Trophoblast cell (in vitro differentiated cells and primary cell): Measurements from ENCODE around the gene SERPINE2.

ENCODE experiments used
- DNase-seq, 2 donors: peaks; one replicate each; pipeline ENCODE4 v3.0.0-alpha.2; 2016
- H2AFZ ChIP-seq: 2 replicates; pipeline ENCODE4 v1.6.1; 2013; ENCODE audit warnings: low read length, moderate library complexity, mild to moderate bottlenecking; ENCODE audit not compliant: insufficient read depth, poor library complexity
- H2AK5ac ChIP-seq: 2 replicates; pipeline ENCODE4 v1.6.1; 2013; ENCODE audit warnings: mild to moderate bottlenecking, low read length
- H2BK120ac ChIP-seq: 2 replicates; pipeline ENCODE4 v1.6.1; 2013; ENCODE audit warnings: low read length, mild to moderate bottlenecking, moderate library complexity; ENCODE audit not compliant: insufficient read depth, poor library complexity
- H2BK12ac ChIP-seq: 2 replicates; pipeline ENCODE4 v1.6.1; 2013; ENCODE audit warnings: mild to moderate bottlenecking, low read length, moderate library complexity
- H2BK5ac ChIP-seq: 2 replicates; pipeline ENCODE4 v1.6.1; 2013; ENCODE audit warnings: low read length, low read depth, moderate library complexity, mild to moderate bottlenecking; ENCODE audit not compliant: poor library complexity
- H3K14ac ChIP-seq: 2 replicates; pipeline ENCODE4 v1.6.1; 2013; ENCODE audit warnings: mild to moderate bottlenecking, low read length
- H3K18ac ChIP-seq: 2 replicates; pipeline ENCODE4 v1.6.1; 2013; ENCODE audit warnings: mild to moderate bottlenecking, low read length
- H3K23ac ChIP-seq: 2 replicates; pipeline ENCODE4 v1.6.1; 2013; ENCODE audit warnings: low read length
- H3K27ac ChIP-seq: 2 replicates; pipeline ENCODE4 v1.5.1; 2013; ENCODE audit warnings: low read depth, mild to moderate bottlenecking, inconsistent platforms, low read length, moderate library complexity
- H3K27me3 ChIP-seq: 2 replicates; pipeline ENCODE4 v1.6.1; 2013; ENCODE audit warnings: inconsistent platforms, mild to moderate bottlenecking, low read length, moderate library complexity; ENCODE audit not compliant: insufficient read depth
- H3K36me3 ChIP-seq, 2 experiments: 1 replicate in 1 of 2; 2 replicates in 1 of 2; pipeline ENCODE4 v1.6.1; 2013; ENCODE audit warnings: low read length in 2 of 2, mild to moderate bottlenecking in 2 of 2, moderate library complexity in 1 of 2; ENCODE audit not compliant: insufficient read depth in 2 of 2, control insufficient read depth in 1 of 2
- H3K4ac ChIP-seq: 2 replicates; pipeline ENCODE4 v1.6.1; 2013; ENCODE audit warnings: low read depth, mild to moderate bottlenecking, low read length, moderate library complexity
- H3K4me1 ChIP-seq, 2 experiments: 1 replicate in 1 of 2; 2 replicates in 1 of 2; pipeline ENCODE4 v1.6.1; 2013; ENCODE audit warnings: low read length in 2 of 2, mild to moderate bottlenecking in 2 of 2, moderate library complexity in 1 of 2; ENCODE audit not compliant: insufficient read depth in 2 of 2, control insufficient read depth in 1 of 2
- H3K4me2 ChIP-seq: 2 replicates; pipeline ENCODE4 v1.6.1; 2013; ENCODE audit warnings: inconsistent platforms, mild to moderate bottlenecking, low read length, moderate library complexity
- H3K4me3 ChIP-seq: 2 replicates; pipeline ENCODE4 v1.5.1; 2013; ENCODE audit warnings: mild to moderate bottlenecking, low read depth, low read length, inconsistent platforms
- H3K79me1 ChIP-seq: one replicate; pipeline ENCODE4 v1.6.1; 2013; ENCODE audit warnings: low read length
- H3K79me2 ChIP-seq: 2 replicates; pipeline ENCODE4 v1.6.1; 2013; ENCODE audit warnings: low read length, mild to moderate bottlenecking; ENCODE audit not compliant: control insufficient read depth, insufficient read depth, poor library complexity
- H3K9ac ChIP-seq: 2 replicates; pipeline ENCODE4 v1.6.1; 2013; ENCODE audit warnings: mild to moderate bottlenecking, low read length
- H3K9me3 ChIP-seq: 2 replicates; pipeline ENCODE4 v1.6.1; 2013; ENCODE audit warnings: low read depth, mild to moderate bottlenecking, control low read depth, inconsistent platforms, low read length; ENCODE audit not compliant: insufficient read depth
- H4K12ac ChIP-seq: 2 replicates; pipeline ENCODE4 v1.6.1; 2013; ENCODE audit warnings: low read depth, mild to moderate bottlenecking, low read length, moderate library complexity
- H4K8ac ChIP-seq: 2 replicates; pipeline ENCODE4 v1.6.1; 2013; ENCODE audit warnings: low read depth, mild to moderate bottlenecking, low read length, moderate library complexity
- H4K91ac ChIP-seq: one replicate; pipeline ENCODE4 v1.6.1; 2013; ENCODE audit warnings: low read depth, mild to moderate bottlenecking, low read length, moderate library complexity
- WGBS: extraction: QIAGEN DNeasy Blood & Tissue Kit; methylation state at CpG from one replicate; pipeline ENCODE4 v1.1.7; 2013; ENCODE audit warnings: missing lambda C conversion rate; ENCODE audit not compliant: insufficient read length, insufficient coverage; ENCODE audit errors: extremely low coverage; 5-methylcytosine and 5-hydroxymethylcytosine counted together

SERPINE2 gene

DNA sequence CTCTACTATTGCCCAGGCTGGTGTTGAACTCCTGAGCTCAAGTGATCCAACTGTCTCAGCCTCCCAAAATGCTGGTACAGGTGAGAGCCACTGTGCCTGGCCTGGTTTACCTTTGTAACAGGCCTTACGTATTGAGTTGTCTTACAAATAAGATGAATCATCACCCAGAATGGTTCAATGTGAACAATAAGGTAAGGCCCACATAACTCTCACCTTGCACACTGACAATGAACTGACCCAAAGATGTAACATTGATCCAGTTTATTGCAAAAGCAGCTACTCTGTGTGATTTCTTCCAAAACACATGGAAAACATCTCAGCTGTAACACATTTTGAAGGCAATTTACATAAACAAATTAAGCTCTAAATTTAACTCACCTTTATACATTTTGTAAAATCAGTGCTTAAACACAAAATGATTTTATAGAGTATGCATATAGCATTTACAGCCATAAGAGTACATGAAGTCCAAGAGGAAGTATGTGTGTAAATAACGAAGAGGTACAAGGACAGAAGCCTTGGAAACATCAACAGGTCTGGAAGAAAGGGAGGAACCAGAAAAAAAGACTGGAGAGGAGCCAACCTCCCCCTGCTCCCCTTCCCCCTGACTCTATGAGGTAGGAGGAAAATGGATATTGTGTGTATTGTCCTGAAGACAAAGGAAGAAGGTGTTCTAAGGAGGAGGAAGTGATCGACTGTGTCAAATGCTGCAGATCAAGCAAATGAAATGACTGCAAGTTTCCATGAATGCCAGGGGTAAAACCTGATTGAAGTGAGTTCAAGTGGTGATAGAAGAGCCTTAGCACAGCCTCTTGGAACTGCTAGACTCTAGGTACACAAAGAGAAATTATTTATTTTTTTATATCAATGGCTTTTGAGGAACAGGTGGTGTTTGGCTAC is 88.4 kb downstream of the SERPINE2 start:
- Histone ChIP-seq H3K4me3 (no peak overlapping the region), H3K27ac (no peak overlapping the region), H3K79me1 (no peaks in the 10 kb centered on the region)

DNA sequence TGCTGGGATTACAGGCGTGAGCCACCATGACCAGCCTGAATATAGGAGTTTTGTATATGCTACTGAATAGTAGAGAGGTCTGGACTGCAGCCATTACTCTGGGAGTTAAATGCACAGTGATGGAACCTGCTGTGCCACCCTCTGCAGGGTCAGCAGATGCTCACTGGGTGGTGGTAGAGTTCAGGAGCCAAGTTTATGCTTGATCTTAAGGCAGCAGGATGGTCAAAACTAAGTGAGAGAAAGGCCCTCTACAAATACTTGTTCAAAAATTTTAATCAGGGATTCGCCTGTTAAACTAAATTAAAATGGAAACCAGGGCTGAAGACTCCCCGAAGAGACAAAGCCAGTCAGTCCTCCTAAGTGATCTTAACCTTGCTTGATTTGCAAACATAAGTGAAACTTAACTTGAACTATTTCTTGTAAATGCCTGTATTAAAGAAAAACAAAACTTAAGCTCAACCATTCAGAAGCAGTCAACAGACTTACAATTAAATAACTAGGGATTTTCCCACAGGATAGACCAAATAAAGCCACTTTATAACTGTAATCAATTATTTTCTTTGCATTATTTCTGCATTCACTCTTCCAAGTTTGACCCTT is 89.7 kb downstream of the SERPINE2 start:
- H3K23ac ChIP-seq = no peak overlapping the region
- no peak overlapping the region for H2AFZ ChIP-seq
- H3K9me3 ChIP-seq = no peaks in the 10 kb centered on the region
- H3K14ac ChIP-seq = no peak overlapping the region
- H3K36me3 ChIP-seq = no peaks in the 10 kb centered on the region
- H3K4me1 ChIP-seq = no peaks in the 10 kb centered on the region
- H2BK12ac ChIP-seq = no peak overlapping the region
- H2BK5ac ChIP-seq = no peak overlapping the region
- no peak overlapping the region for H4K12ac ChIP-seq
- H2BK120ac ChIP-seq = no peak overlapping the region
- no peak overlapping the region for H3K18ac ChIP-seq
- peaks cover 8% of the 10 kb centered on the region for H3K79me1 ChIP-seq
- no peak overlapping the region for H3K27ac ChIP-seq
- H3K4me2 ChIP-seq = no peak overlapping the region
- no peak overlapping the region for H4K91ac ChIP-seq
- WGBS = no CpG with 5 or more reads among the region's 3 CpGs
- H3K4me3 ChIP-seq = no peak overlapping the region
- no peak overlapping the region for H4K8ac ChIP-seq
- H3K79me2 ChIP-seq = peaks cover 8% of the 10 kb centered on the region
- H3K9ac ChIP-seq = no peak overlapping the region
- H2AK5ac ChIP-seq = no peak overlapping the region
- H3K4ac ChIP-seq = no peak overlapping the region
- no peaks in the 10 kb centered on the region for H3K27me3 ChIP-seq
- no peak for DNase-seq

More for the DNA sequence above, 88.4 kb downstream of the SERPINE2 start:
- Histone ChIP-seq H2BK12ac (no peak overlapping the region), H2BK5ac (no peak overlapping the region), H3K36me3 (no peaks in the 10 kb centered on the region), H3K23ac (no peak overlapping the region), H3K14ac (no peak overlapping the region), H4K8ac (no peak overlapping the region), H3K4ac (no peak overlapping the region), H3K18ac (no peak overlapping the region), H2AK5ac (no peak overlapping the region), H4K91ac (no peak overlapping the region), H4K12ac (no peak overlapping the region), H2BK120ac (no peak overlapping the region), H3K27me3 (no peaks in the 10 kb centered on the region), H3K9ac (no peak overlapping the region), H2AFZ (no peak overlapping the region), H3K4me2 (no peak overlapping the region), H3K4me1 (no peaks in the 10 kb centered on the region), H3K79me2 (no peaks in the 10 kb centered on the region), H3K9me3 (no peaks in the 10 kb centered on the region)
- no peak for DNase-seq
- no CpG with 5 or more reads among the region's 3 CpGs for WGBS

DNA sequence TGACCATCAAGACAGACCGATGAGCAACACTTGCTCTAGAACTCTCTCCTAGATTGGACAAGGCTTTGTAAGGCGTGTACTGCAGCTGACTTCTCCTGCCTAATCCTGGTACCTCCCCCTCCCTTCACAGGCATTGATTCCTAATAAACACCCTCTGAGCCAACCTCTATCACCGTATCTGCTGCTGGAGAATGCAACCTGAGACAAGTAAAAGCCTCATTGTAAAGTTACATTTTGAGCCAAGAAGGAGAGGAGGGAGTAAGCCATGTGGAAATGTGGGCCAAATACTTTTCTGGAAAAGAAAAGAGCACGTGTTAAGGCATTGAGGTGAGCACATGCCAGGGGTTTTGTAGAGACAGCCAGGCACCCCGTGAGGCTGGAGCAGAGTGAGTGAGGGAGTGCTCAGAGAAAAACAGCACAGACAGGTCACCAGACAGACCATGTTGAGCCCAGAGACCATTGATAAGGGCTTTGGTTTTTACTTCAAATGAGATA is 91.3 kb downstream of the SERPINE2 start:
- Histone ChIP-seq H2BK120ac (no peak overlapping the region), H4K91ac (no peak overlapping the region), H2AK5ac (no peak overlapping the region), H4K12ac (no peak overlapping the region), H3K18ac (no peak overlapping the region), H4K8ac (no peak overlapping the region), H3K27ac (no peak overlapping the region), H3K4me1 (no peaks in the 10 kb centered on the region), H3K36me3 (no peaks in the 10 kb centered on the region), H3K79me1 (peaks cover 10% of the 10 kb centered on the region), H2BK5ac (no peak overlapping the region), H3K23ac (no peak overlapping the region), H3K4me3 (no peak overlapping the region), H3K14ac (no peak overlapping the region), H3K4me2 (no peak overlapping the region), H2BK12ac (no peak overlapping the region), H3K9ac (no peak overlapping the region), H3K27me3 (no peaks in the 10 kb centered on the region), H3K9me3 (no peaks in the 10 kb centered on the region), H3K79me2 (peaks cover 11% of the 10 kb centered on the region), H3K4ac (no peak overlapping the region), H2AFZ (no peak overlapping the region)
- no peak for DNase-seq
- no CpG with 5 or more reads among the region's 5 CpGs for WGBS

DNA sequence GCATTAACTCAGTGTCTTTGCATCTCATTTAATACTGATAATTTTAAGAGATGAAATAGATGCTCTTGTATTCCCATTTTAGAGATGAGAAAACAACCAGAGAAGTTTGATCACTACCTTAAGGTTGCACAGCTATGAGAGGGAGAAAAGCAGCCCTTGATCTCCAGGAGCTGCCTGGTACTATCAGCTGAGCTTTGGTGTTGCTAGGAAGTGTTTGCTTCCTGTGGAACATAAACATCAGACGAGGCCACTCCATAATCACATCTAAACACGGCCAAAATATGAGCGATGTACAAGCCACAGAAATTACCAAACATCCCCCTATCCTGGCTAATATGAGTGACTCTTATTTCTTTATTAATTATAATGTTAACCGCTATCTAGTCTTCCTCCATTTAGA is 93.3 kb downstream of the SERPINE2 start:
- no peak overlapping the region for H2BK120ac ChIP-seq
- H3K9me3 ChIP-seq = no peaks in the 10 kb centered on the region
- peaks cover 10% of the 10 kb centered on the region for H3K79me1 ChIP-seq
- no peak overlapping the region for H3K4ac ChIP-seq
- no peak overlapping the region for H3K4me2 ChIP-seq
- WGBS = no CpG with 5 or more reads among the region's 4 CpGs
- H4K91ac ChIP-seq = no peak overlapping the region
- H4K12ac ChIP-seq = no peak overlapping the region
- no peak overlapping the region for H3K27ac ChIP-seq
- no peak overlapping the region for H3K4me3 ChIP-seq
- H4K8ac ChIP-seq = no peak overlapping the region
- no peaks in the 10 kb centered on the region for H3K27me3 ChIP-seq
- no peak overlapping the region for H3K14ac ChIP-seq
- no peak overlapping the region for H2AK5ac ChIP-seq
- no peak overlapping the region for H3K23ac ChIP-seq
- H2BK5ac ChIP-seq = no peak overlapping the region
- H3K9ac ChIP-seq = no peak overlapping the region
- no peak overlapping the region for H2BK12ac ChIP-seq
- no peaks in the 10 kb centered on the region for H3K4me1 ChIP-seq
- H3K18ac ChIP-seq = no peak overlapping the region
- H3K36me3 ChIP-seq = no peaks in the 10 kb centered on the region
- H3K79me2 ChIP-seq = peaks cover 16% of the 10 kb centered on the region
- no peak for DNase-seq
- no peak overlapping the region for H2AFZ ChIP-seq
